GM19099 (cell line): ENCODE data around the gene SMARCA2.

Experiments used
- POLR2A ChIP-seq: IDR thresholded peaks from 3 replicates; pipeline ENCODE4 v1.6.1; 2011; ENCODE audit warnings: low read depth; ENCODE audit not compliant: insufficient read length; ENCODE audit errors: extremely low read depth

SMARCA2 gene

DNA sequence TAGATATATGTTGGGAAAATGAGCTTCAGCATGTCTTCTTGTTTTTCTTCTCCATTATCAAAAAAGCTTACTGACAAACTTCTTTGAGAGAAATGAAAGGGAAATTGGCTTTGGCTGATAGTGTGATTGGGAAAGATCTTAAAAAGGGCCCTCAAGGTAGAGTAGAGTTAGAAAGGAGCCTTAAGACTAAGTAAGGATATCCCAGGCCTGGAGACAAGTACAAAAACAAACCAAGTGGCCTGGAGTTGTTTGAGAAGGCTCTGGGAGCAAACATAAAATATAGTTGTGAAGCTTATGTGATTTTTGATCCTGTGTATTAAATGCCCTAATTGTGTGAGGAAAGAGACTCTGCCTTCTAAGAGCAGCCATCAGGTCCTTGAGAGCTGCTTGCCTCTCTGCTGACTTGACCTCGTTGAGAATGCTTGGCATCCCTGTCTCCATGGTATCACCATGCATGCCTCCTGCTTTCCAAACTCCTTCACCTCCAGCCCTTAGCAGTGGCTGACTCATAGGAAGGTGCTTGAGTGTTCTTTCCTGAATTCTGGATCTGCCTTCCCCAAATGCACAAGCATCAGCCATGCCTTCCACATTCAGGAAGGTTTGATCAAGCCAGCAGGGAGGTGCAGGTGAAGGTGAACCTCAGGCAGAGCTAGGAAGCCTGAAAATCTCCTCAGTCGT is 78.9 kb downstream of the SMARCA2 start:
- no peak for TF ChIP-seq POLR2A

DNA sequence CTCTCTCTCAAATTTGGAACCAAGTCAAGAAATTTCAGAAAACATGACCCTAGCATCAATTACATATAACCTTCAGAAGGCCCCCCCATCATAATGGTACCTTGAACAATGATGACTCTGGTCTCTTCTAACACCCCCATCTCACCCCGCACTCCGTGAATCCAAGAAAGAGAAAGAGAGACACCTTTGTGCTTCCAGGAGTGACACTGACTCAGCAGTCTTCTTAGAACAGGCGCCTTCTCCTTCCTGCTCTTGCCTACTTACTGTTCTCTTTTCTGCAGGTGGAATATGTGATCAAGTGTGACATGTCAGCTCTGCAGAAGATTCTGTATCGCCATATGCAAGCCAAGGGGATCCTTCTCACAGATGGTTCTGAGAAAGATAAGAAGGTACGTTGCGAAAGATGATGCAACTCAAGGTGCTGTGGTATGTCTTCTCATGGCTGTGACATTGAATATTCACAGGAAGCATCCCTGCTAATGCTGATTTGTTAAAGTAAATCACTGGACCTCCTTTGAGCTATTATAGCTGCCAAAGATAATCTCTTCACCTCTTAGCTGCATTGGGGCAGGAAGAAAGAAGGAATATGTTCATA is 81.3 kb downstream of the SMARCA2 start:
- TF ChIP-seq POLR2A = no peak

DNA sequence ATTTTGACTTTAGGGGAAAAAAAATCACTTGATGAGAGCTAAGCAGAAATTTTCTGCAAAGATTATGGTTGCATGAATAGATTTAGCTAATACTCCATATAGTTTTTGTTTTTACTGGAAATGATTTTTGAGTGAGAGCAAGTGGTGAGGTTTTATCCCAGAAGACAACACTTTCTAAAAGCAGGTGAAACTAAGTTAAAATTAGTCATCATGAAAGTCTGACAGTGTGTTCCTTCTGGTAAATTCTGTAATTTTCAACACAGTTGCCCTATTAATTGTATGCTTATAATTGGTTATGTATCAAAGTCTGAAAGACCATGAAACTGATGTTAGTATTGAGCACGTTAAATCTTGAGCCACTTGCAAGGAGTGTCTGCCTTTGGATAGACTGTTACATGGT is 91.5 kb downstream of the SMARCA2 start:
- no peak for TF ChIP-seq POLR2A

DNA sequence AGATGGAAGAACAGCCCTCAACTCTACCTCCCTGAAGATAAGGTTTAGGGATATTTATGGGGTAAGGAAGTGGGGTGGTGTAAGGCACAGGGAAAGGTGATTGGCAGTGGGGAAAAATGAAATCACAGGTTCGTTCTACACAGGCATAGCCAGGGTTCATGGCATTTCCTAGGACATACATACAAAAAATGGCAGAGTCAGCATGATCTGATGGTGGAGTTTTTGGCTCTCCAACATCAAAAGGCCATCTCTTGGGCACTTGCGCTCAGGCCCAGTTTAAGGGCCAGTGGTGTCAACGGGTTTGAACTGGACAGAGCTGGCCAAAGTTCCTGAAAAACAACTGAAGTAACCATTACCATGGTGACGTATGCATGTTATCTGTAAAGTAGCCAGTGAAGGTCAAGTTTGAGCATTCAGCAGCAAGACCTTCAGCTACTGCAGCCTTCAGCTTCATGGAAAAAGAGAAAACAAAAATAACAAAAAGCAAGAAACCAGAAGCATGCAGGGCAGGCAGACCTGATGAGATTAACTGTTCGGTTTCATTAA is 92.8 kb downstream of the SMARCA2 start:
- TF ChIP-seq POLR2A = no peak

DNA sequence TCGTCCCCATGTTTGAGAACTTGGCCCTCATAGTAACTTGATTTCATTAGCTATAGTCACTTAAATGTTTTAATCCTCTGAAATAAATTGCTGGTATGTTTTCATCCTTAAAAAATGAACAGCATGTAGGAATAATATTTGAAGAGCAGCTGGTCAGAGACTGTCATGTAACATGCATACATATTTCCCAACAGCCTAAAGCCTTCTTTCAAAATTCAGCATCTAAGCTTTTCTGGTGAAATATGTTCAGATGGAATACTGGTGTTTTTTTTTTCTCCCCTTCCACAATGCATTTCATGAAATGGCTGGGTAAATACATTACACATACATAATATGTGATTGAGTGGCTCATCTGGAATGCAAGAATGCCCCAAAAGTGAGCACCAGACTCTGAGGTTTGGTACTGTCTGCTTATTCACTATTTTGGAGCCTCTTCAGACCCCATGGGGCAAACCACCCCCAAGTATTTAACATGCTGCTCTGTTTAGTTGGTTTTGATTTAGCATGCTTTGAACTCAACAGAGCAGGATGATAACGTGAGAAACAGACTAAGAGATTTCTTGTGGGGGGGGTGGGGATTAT is 94.0 kb downstream of the SMARCA2 start:
- no peak for TF ChIP-seq POLR2A

DNA sequence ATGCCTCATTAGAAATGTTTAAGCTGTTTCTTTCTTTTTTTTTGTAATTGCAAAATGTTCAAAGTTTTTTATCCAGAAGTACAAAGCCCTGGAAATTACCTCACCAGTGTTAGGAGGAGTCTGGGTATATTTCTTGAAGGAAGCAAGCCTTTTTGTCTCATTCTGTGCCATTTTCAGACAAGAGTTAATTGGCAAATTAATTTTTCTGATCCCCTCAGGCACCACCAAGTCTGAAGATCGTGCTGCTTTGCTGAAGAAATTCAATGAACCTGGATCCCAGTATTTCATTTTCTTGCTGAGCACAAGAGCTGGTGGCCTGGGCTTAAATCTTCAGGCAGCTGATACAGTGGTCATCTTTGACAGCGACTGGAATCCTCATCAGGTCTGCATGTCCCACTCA is 94.9 kb downstream of the SMARCA2 start:
- TF ChIP-seq POLR2A = no peak

DNA sequence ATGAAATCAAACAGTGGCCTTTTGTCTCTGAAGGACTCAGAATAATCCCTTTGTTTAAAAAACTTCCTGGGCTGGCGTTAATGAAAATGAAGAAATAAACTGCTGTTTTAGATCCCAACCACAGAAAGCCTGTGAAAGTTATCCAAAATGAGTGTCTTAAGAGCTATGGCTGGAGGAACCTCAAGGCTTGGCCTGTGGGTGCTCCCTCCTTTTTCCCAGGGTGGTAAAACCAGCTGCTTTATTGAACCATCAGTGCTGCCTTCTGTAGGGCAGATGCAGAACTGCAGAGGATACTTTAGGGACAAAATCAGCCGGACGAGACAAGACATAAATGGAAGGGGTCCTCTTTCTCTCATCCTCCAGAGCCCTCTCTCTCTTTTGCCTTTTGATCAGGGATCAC is 100.9 kb downstream of the SMARCA2 start:
- TF ChIP-seq POLR2A = no peak

DNA sequence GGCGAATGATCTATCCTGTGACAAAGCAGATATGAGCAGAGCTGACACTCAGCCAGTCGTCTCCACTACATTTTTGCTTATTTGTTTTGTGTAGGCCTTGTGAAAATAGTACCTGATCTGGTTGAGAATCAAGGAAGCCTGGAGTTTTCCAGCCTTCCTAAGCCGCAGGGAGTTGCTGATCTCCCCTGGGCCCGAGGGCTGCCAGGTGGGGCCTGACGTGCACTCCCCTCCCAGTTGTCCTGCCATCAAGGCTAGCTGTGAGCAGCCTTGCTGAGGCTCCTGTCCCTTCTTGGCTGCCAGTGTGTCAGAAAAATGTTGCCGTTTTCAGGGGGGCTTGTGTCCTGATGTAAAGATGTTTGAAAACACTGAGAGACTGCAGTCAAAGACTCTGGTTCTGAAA is 102.4 kb downstream of the SMARCA2 start:
- TF ChIP-seq POLR2A = no peak

DNA sequence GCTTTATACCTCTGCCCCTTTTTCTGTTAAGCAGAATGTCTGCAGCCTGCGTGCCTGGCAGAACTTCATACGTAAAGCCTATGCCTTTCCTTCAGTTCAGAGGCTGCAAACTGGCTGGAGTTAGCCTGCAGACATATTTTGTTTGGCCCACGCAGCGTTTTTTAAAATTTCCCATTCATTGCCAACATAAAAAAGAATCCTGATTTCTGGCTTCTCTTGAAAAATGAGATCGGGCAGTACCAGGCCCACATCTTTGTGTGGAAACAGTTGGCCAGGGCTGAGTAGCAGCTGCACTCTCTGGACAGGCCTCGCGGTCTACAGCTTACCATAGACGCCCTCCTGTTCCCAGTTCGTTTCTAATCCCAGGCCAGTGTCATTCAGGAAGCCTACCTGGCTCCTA is 104.4 kb downstream of the SMARCA2 start:
- no peak for TF ChIP-seq POLR2A

DNA sequence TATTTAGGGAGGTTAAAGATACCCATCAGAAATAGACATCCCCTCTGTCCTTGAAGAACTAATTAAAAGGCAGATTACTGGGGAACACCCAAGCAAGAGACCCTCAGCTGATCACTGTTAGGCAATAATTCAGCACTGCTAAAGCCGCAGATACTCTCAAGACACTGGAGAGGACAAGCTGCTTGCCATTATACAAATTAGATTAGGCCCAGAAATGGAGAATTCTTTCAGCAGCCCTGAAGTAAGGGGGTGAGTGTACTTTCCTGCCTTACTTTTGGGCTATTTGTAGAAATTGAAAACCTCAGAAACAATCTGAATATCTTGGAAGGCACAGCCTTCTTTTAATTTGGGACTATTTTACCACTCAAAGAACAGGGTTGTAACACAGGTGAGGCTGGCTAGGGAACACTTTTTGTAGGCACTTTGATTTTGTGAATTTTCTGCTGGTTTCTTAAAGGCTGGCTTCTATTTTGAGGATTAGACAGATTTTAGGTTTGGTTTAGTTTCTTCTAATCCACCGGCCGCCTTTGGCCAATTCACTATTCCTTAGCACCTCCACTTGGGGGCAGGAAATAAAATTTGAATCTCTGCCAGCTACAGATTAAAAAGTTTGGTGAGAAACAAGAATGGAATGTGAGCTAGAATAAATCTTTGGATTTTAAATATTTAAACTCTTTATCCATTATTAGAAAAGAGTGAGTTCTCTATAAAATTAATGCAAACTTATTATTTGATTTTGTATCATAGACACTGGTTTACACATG is 106.0 kb downstream of the SMARCA2 start:
- TF ChIP-seq POLR2A = no peak

DNA sequence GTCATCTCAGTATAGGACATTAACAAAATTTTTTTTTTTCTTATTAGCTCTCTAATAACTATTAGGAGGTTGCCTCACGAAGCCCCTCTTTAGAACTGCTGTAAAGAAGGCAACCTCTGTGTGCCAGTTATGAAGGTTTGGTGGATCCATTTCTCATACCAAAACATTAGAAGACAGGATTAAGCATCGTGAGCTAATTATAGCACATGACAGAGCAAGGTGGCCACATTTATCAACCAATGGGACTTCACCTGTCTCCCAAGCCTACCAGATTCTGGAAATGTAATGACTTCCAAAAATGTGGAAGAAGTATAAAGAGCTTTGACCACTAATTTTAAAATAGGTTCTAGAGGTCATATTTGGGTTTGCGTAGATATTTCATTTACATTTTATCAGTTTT is 107.2 kb downstream of the SMARCA2 start:
- TF ChIP-seq POLR2A = no peak

DNA sequence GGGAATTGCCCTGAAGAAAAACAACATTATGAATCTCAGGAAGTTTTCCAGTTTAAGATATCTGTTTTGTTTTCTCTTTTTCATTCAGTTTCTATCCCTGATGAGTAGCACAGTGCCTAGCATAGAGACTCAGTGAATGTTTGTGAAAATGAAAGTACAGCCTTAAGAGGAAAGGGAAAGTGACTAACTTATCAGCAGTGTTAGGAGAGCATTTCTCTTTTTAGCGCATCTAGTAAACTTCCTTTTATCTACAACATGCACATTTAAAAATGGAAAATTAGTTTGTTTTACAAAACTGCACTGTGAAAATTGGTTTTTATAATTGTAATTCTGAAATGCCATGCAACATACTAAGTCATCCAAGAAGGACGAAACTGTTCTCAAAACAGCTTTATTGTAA is 110.8 kb downstream of the SMARCA2 start:
- TF ChIP-seq POLR2A = no peak

DNA sequence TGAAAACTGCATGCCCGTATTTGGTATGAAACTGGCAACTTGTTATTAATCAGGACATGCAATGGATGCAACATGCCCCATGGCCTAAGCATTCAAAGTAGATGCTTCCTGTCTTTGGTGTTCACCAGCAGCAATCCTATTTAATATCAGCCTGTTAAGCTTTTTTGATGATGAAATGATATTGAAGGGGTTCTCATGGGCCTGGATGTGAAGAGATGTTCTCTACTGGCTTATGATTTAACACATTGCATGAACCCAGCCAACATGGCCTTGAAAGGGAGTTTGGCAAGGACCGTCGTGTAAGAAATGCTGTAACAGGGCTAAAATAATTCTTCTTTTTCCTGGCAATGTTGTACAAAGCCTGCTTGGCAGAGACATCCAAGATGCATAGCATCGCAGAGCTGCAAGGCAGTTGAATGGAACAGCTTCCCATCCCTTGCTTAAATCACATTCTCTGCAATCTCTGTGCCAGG is 111.2 kb downstream of the SMARCA2 start:
- no peak for TF ChIP-seq POLR2A

DNA sequence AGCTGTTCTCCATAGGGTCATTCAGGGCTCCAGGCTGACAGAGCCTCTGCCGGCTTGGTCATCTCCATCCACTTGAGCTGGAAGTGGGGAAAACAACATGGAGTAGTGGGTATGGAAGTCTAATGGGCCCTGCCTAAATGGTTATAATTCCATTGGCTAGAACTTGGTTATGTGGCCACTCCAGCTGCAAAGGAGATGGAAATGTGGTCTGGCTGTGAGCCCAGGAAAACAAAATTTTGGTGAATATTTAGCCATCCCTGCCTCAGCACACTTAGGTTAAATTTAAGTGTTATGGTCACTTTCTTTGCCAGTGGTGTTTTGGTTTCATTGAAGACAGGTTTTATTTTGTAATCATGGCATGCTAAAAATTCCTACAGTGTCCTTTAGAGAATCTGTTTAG is 112.3 kb downstream of the SMARCA2 start:
- TF ChIP-seq POLR2A = no peak

DNA sequence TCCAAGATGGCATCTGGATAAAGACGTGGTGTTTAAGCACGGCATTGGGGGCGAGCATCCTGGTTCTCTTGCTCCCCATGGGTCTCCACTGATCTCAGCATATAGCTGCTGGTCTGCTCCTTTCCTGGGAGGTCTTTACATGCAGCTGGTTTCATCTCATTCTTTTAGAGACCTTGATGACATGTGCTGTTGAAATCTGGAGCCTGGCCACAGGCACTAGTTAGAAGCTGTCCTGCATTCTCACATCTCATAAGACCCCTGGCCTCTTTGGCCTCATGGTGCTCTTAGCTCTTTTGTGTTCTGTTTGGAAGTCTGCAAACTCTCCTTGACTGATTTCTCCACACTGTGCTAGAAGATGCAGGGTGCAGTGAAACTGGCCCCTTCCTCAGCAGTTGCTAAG is 113.0 kb downstream of the SMARCA2 start:
- no peak for TF ChIP-seq POLR2A
